HepG2 (cell line): ENCODE measurements around the gene VTI1B. TPM values are rescaled to one million over a fixed set of nuclear protein-coding genes. Genes with fewer than 3 reads are reported as not detected.
"Not testable (repeated sequence)": the region's sequence is repeated elsewhere in the genome, so short reads cannot be mapped to it uniquely, and the experiment has no call there.

Experiments used
- ATAC-seq: fragments of 200-7000 bp; cut with Tn5 transposase; 3 replicates; pipeline ENCODE4 v1.9.1; 2020; ENCODE audit warnings: mild to moderate bottlenecking, moderate library complexity
- BruUV-seq: library from RNA; stranded (reverse); fragments of 400-500 nt; replicated peaks from 2 replicates; lab custom pipeline; 2021; lab: Mats Ljungman, UMichigan
- CTCF ChIA-PET: fragments of 300-600 bp; formaldehyde crosslinking; extraction: SDS; loops from one replicate; lab custom pipeline; 2021; ENCODE audit warnings: low total read pairs, inconsistent platforms, low intra/inter-chr PET ratio; lab: Yijun Ruan, JAX
- POLR2A ChIA-PET: fragments of 350-600 bp; sonication (Branson Sonifier 250); formaldehyde crosslinking; loops from one replicate; lab custom pipeline; 2020; ENCODE audit warnings: antibody characterized with exemption, inconsistent platforms; lab: Yijun Ruan, JAX
- DNase-seq: peaks from one replicate; pipeline ENCODE4 v3.0.0-alpha.2; 2015; ENCODE audit warnings: low spot score
- FAIRE-seq: peaks from 3 replicates; lab custom pipeline; 2011; peaks lifted over from hg19 to GRCh38; lab: Jason Lieb, UNC
- H2AFZ ChIP-seq: one replicate; pipeline ENCODE4 v1.6.1; 2011; ENCODE audit warnings: low read length, inconsistent platforms
- H3K27ac ChIP-seq: fragments of 300-600 bp; 3 replicates; pipeline ENCODE4 v1.8.0; 2011; ENCODE audit warnings: mixed run types, mild to moderate bottlenecking, mixed read lengths, low read length, inconsistent platforms; ENCODE audit not compliant: insufficient read depth; ENCODE audit errors: extremely low read length
- H3K27me3 ChIP-seq, 2 experiments: fragments of 200-600 bp in 1 of 2; 2 replicates in 1 of 2; 3 replicates in 1 of 2; pipeline versions ENCODE4 v1.6.0 to v1.8.0; 2011; ENCODE audit warnings: low read length in 2 of 2, mild to moderate bottlenecking in 2 of 2, moderate library complexity in 2 of 2, inconsistent platforms in 1 of 2; ENCODE audit not compliant: insufficient read depth in 2 of 2, control insufficient read depth in 1 of 2
- H3K36me3 ChIP-seq, 2 experiments: fragments of 200-600 bp in 1 of 2; replicated peaks in 1 of 2; 2 replicates in 1 of 2; 3 replicates in 1 of 2; pipeline versions ENCODE4 v1.5.1 to v1.8.0; 2011; ENCODE audit warnings: low read length in 2 of 2, inconsistent platforms in 1 of 2; ENCODE audit not compliant: insufficient read depth in 2 of 2, control insufficient read depth in 1 of 2
- H3K4me1 ChIP-seq: 2 replicates; pipeline ENCODE4 v1.5.1; 2012; ENCODE audit warnings: low read length, inconsistent platforms; ENCODE audit not compliant: insufficient read depth
- H3K4me2 ChIP-seq: 2 replicates; pipeline ENCODE4 v1.6.0; 2011; ENCODE audit warnings: low read depth, low read length, inconsistent platforms
- H3K4me3 ChIP-seq, 3 experiments: fragments of 200-600 bp in 1 of 3; sonication (generic), shearing (Covaris generic) in 1 of 3; replicated peaks in 1 of 3; 2 replicates each; pipeline ENCODE4 v1.5.1; 2011 to 2016; ENCODE audit warnings: low read length in 3 of 3, inconsistent platforms in 2 of 3, low read depth in 2 of 3, mild to moderate bottlenecking in 2 of 3, control low read depth in 1 of 3, mixed read lengths in 1 of 3; ENCODE audit not compliant: insufficient read depth in 1 of 3
- H3K79me2 ChIP-seq: one replicate; pipeline ENCODE4 v1.6.1; 2011; ENCODE audit warnings: low read length, inconsistent platforms; ENCODE audit not compliant: insufficient read depth
- H3K9ac ChIP-seq: 2 replicates; pipeline ENCODE4 v1.6.0; 2011; ENCODE audit warnings: mild to moderate bottlenecking, low read depth, low read length, inconsistent platforms; ENCODE audit not compliant: insufficient read depth
- H3K9me3 ChIP-seq: 2 replicates; pipeline ENCODE4 v1.5.1; 2012; ENCODE audit warnings: mild to moderate bottlenecking, low read length
- H4K20me1 ChIP-seq: 2 replicates; pipeline ENCODE4 v1.6.0; 2011; ENCODE audit warnings: inconsistent platforms, mild to moderate bottlenecking, low read length, moderate library complexity; ENCODE audit not compliant: insufficient read depth
- CHCHD3 ChIP-seq: sonication (generic); formaldehyde crosslinking; IDR thresholded peaks from 2 replicates; pipeline ENCODE4 v1.8.0; 2022; ENCODE audit warnings: mild to moderate bottlenecking, missing genetic modification reagents, moderate library complexity
- XBP1 ChIP-seq: sonication (generic); formaldehyde crosslinking; IDR thresholded peaks from 2 replicates; pipeline ENCODE4 v1.5.0; 2020; ENCODE audit warnings: missing genetic modification reagents
- ZNF121 ChIP-seq: sonication (generic); formaldehyde crosslinking; IDR thresholded peaks from 2 replicates; pipeline ENCODE4 v1.5.0; 2020; ENCODE audit warnings: mild to moderate bottlenecking, missing genetic modification reagents
- ZNF337 ChIP-seq: sonication (generic); formaldehyde crosslinking; IDR thresholded peaks from 2 replicates; pipeline ENCODE4 v1.5.1; 2020; ENCODE audit warnings: missing genetic modification reagents, low read depth, mild to moderate bottlenecking, borderline replicate concordance
- ZNF562 ChIP-seq: sonication (generic); formaldehyde crosslinking; IDR thresholded peaks from 2 replicates; pipeline ENCODE4 v1.8.0; 2022; ENCODE audit warnings: missing genetic modification reagents, borderline replicate concordance
- ZNF737 ChIP-seq: sonication (generic); formaldehyde crosslinking; IDR thresholded peaks from 2 replicates; pipeline ENCODE4 v1.5.0; 2020; ENCODE audit warnings: missing genetic modification reagents, mild to moderate bottlenecking, borderline replicate concordance
- WGBS: methylation state at CpG from one replicate; pipeline ENCODE4 v1.1.6; 2017; ENCODE audit warnings: low lambda C conversion rate; 5-methylcytosine and 5-hydroxymethylcytosine counted together
- in situ Hi-C: cut with HindIII; loops from 2 replicates; pipeline ENCODE4 v1.10.0; 2017; ENCODE audit warnings: low pct_unique_long_range_greater_than_20kb; ENCODE audit not compliant: extremely low pct_ligation_motif_present
- intact Hi-C: fragments of 100-400 bp; cut with micrococcal nuclease; formaldehyde crosslinking; loops from one replicate; pipeline ENCODE4 v1.10.0; 2022; ENCODE audit not compliant: unreplicated experiment
- polyA plus RNA-seq, 8 experiments: library from polyadenylated mRNA; depleted of rRNA in 3 of 8; stranded (reverse) in 7 of 8; unstranded in 1 of 8; fragments of >200 nt; fragmentation: Illumina TruSeq in 4 of 8; extraction: Trizol in 4 of 8; gene quantifications; 2 replicates each; pipeline versions ENCODE4 v1.2.1 to v1.2.3, GENCODE V29; 2011 to 2016; ENCODE audit warnings: low read depth in 4 of 8, missing spikeins in 1 of 8, mixed read lengths in 1 of 8; ENCODE audit not compliant: insufficient read depth in 1 of 8
- total RNA-seq, 5 experiments: library from RNA; depleted of rRNA; stranded (reverse); fragments of >200 nt; fragmentation: Illumina TruSeq; extraction: Trizol; gene quantifications; 2 replicates each; pipeline ENCODE4 v1.2.3, GENCODE V29; 2016; ENCODE audit warnings: low read depth in 1 of 5
- TF ChIP-seq, protein P1 (sequence below): sonication (generic); formaldehyde crosslinking; IDR thresholded peaks from 2 replicates; pipeline ENCODE4 v1.4.0; 2020; ENCODE audit warnings: mild to moderate bottlenecking, missing genetic modification reagents

VTI1B gene
- total and polyA plus RNA-seq, 2 of the 13 experiments (the other 11 are each of a cell fraction or from before 2014, with no cell fraction given), result 39.0 to 103 TPM

DNA sequence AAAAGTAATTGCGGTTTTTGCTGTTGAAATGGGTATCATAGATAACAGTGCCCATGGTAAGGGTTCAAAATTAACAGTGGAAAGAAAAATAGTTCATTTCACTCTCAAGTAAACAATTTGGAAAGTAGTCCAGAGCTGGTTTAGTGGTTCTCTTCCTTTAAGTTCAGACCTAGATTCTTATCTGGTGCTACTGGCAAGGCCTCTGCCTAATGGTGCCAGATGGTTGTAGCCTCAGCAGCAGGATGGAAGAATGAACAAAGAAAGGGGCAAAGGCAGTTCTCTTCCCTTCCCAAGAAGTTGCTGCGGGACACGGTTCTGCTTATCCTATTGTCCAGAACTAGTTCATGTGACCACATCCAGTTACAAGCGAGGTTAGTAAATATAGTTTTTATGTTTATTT is 44.2 kb downstream of the VTI1B start (continued):
- TF ChIP-seq, protein P1, sequence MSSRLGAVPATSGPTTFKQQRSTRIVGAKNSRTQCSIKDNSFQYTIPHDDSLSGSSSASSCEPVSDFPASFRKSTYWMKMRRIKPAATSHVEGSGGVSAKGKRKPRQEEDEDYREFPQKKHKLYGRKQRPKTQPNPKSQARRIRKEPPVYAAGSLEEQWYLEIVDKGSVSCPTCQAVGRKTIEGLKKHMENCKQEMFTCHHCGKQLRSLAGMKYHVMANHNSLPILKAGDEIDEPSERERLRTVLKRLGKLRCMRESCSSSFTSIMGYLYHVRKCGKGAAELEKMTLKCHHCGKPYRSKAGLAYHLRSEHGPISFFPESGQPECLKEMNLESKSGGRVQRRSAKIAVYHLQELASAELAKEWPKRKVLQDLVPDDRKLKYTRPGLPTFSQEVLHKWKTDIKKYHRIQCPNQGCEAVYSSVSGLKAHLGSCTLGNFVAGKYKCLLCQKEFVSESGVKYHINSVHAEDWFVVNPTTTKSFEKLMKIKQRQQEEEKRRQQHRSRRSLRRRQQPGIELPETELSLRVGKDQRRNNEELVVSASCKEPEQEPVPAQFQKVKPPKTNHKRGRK, result no peak
- TF ChIP-seq XBP1 (CRISPR knock-in tag), result no peak
- TF ChIP-seq ZNF337 (CRISPR knock-in tag), result no peak

DNA sequence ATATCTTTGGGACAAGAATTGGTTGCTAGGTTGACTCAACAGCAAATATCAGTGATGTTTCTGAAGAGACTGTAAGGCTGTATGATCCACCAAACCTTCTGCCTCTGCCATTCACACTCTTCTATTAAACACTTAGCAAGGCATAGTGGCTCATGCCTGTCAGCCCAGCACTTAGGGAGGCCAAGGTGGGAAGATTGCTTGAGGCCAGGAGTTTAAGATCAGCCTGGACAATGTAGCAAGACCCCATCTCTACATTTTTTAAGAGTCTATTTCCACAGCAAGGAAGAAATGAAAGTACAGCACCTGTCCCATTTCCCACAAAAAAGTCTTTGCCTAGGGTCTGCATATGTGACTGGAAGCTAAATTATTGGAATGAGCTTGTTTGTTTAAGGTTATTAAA is 46.9 kb downstream of the VTI1B start:
- no peaks in the 10 kb centered on the region for H3K27me3 ChIP-seq
- in situ Hi-C loops (no loop called here), intact Hi-C loops (no loop called here)
- H3K79me2 ChIP-seq, result no peaks in the 10 kb centered on the region
- no peak overlapping the region for H3K27ac ChIP-seq
- peaks cover 34% of the 10 kb centered on the region for H3K4me1 ChIP-seq
- FAIRE-seq (no peak), DNase-seq (no peak), ATAC-seq (no peak)
- no peaks in the 10 kb centered on the region for H3K9me3 ChIP-seq
- no peak for TF ChIP-seq CHCHD3
- TF ChIP-seq ZNF121 (CRISPR knock-in tag), result peak; percentile 70
- no peak for TF ChIP-seq ZNF737 (CRISPR knock-in tag)
- TF ChIP-seq ZNF562 (CRISPR knock-in tag), result no peak
- no TSS peak for BruUV-seq
- POLR2A ChIA-PET, result no interaction called here
- H4K20me1 ChIP-seq, result no peaks in the 10 kb centered on the region
- no peak overlapping the region for H3K9ac ChIP-seq
- H2AFZ ChIP-seq, result no peak overlapping the region
- no peak overlapping the region for H3K4me3 ChIP-seq
- H3K4me2 ChIP-seq, result no peak overlapping the region
- CTCF ChIA-PET, result no interaction called here
- no peaks in the 10 kb centered on the region; a peak in 1 of 5 replicates for H3K36me3 ChIP-seq

DNA sequence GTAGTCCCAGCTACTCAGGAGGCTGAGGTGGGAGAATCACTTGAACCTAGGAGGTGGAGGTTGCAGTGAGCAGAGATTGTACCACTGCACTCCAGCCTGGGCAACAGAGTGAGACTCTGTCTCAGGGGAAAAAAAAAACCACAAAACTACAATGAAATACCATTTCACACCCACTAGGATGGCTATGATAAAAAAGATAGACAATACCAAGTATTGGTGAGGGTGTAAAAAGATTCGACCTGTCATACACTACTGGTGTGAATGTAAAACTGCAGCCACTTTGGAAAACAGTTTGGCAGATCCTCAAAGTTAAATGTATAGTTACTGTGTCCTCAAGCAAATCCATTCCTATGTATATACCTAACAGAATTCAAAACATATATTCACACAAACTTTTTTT is 48.3 kb downstream of the VTI1B start:
- H3K79me2 ChIP-seq, ATAC-seq, FAIRE-seq, POLR2A ChIA-PET, H3K4me3 ChIP-seq, H3K27me3 ChIP-seq, H3K9me3 ChIP-seq, H3K27ac ChIP-seq, H3K4me2 ChIP-seq, DNase-seq, H3K9ac ChIP-seq, H3K36me3 ChIP-seq, in situ Hi-C loops, H4K20me1 ChIP-seq, BruUV-seq, CTCF ChIA-PET, H2AFZ ChIP-seq, intact Hi-C loops: not testable (repeated sequence)
- WGBS, result 100% methylated on average over 1 of the region's 1 CpG
- H3K4me1 ChIP-seq, result peaks cover 47% of the 10 kb centered on the region
